Measurements from ENCODE around the gene RPL10A.

RPL10A gene

DNA sequence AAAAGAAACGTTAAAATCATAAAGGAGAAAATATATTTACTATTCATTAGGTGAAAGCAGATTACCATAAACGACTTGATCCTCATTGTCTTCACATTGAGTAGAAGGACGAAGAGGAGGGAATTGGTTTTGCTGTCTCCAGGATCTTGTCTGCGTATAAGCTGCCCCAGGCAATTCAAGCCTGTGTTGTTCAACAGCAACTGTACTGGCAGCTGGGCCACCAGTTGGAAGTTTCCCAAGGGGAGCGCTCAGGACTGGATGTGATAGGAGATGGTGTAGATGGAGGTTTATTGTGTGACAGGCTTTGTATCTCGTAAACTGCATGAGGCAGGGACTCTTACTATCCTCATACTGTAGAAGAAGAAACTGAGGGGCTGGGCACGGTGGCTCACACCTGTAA is 20.0 kb upstream of the RPL10A start:
- DNase-seq (ENCODE audit: low spot score): no peak

DNA sequence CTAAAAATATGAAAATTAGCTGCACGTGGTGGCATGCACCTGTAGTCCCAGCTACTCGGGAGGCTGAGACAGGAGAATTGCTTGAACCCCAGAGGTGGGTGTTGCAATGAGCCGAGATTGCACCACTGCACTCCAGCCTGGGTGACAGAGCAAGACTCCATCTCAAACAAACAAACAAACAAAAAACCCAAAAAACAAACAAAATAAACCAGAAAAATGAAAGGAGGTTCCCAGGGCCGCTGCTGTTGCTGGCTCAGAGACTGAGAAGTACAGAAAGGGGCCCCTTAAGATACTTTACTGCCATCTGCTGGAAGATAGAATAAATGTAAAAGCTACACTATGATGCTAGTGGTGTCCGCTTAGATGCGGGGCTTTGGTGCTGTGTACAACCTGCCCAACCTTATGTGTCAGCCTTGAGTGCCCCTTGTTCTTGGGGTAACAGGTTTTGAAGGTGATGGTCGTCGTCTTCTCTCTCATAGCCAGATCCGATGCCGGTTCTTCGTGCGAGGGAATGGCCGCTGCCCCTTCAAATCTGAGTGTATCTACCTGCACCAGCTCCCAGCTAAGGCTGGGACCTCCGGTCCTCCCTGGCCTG is 18.8 kb upstream of the RPL10A start:
- DNase-seq (ENCODE audit: low spot score): peak; percentile 77

DNA sequence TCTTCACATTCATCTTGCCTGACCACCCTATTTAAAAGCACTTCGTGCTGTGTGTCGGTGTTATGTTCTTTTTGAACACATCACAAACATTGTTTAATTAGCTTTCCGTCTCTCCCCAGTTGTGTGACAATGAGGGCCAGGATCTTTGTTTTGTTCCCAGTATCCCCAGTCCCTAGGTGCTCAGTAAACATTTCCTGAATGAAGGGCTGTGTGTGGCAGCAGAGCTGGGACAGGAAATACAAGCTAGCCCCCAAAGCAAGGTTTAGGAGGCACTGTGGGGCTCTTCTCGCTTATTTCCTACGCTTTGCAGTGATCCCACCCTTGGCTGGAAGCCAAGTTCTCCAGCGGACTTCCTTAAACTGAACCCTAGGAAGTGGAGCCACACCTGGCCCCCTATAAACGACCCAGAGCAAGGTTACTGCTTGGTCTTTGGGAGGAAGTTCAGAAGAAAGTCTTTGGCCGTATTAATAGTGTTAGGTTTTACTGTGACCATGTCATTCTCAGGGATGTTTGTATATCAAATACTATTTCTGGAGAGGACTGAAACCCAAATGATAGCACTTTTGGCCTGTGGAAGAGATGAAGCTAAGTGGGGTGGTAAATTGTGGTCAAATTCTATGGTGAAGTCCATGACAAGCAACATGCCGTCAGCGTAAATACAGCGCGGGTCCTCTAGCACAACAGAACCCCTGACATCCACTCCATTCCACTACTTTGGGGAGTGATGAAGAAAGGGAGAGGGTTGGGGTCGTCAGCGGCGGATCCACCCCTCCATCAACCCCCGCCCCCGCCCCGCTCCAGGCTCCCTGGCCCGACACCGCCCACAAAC is 16.6 kb upstream of the RPL10A start:
- DNase-seq (ENCODE audit: low spot score): no peak

DNA sequence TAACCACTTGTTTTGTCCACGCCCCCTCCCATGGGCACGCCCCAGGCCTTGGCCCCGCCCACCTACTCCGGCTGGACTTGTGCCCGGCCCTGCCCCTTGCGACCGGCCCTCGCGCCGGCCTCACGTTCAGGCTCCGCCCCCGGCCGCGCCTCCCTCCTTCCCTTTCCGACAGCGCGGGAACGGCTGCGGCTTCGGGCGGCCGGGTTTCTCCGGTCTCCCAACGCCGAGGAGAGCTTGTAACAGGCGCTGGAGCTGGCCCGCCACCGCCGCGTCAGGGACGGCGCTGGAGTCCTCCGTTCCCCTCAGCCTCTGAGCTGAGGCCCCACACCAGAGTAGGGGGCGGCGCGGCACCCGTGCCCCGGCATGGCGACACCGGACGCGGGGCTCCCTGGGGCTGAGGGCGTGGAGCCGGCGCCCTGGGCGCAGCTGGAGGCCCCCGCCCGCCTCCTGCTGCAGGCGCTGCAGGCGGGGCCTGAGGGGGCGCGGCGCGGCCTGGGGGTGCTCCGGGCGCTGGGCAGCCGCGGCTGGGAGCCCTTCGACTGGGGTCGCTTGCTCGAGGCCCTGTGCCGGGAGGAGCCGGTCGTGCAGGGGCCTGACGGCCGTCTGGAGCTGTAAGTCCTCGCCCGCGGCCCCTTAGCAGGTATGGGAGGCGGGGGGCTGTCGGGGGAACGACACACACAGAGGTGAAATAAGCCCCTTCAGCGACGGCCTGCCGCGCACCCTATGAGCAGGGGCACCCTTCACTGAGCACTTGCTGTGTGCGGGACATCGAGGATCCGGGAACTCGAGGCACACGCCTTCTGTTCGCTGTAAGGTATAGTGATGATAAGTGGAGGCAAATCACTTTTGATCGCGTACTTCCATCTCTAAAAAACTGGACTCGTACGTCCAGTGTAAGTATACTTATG is 15.8 kb upstream of the RPL10A start, which contains the start of gene FANCE:
TSS of gene FANCE (plus strand) at position 156 of the 908 bp plus-strand sequence. CDS start at position 364, 208 bp downstream.
- DNase-seq (ENCODE audit: low spot score): peak; percentile 93

DNA sequence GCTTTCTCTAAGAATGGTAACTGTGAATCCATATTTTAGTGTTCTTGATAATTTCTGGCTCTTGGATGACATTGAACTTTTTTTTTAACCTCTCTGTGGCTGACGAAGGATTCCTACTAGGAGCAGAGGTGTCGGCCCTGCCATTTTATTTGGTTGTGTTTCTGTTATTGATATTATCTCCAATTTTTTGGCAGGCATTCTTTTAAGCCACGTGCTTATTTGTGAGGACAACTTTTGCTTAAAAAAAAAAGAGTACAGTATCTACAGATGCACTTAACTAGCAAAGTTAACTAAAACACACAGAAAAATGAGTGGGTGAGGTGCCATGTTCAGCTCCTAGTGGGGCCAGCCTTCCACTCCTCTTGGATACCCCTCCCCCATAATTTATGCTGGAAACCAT is 15.0 kb upstream of the RPL10A start:
- no peak for DNase-seq (ENCODE audit: low spot score)

DNA sequence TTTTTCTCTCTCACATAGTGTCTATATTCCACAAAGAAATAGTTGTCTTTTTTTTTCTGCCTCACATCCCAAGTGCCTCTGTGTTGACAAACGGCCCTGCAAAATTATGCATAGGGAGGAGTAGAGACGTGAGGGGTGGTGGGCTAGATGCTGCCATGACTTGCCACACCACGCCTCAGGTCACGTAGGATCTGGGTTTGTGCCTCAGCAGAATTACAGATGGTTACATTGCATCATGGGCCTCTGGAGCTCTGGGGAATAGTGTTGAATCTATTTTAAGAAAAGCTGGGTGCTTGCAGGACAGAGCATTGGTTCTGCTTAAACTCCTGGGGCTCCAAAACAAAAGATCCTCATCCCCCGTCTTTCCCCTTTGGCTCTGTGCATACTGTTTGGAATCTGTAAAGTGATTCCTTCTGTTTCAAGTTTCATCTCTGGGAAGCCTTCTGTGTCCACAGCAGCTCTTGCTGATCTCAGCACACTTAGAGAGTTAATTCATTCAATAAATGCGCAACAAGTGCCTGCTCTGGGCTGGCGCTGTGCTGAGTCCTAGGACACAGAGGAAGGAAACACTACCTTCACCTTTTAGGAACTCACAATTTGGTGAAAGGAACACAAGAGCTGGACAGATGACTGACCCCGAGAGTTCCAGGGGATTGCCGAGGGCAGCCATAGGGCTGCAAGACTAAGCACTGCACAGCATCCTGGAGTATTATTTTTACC is 13.7 kb upstream of the RPL10A start:
- no peak for DNase-seq (ENCODE audit: low spot score)

DNA sequence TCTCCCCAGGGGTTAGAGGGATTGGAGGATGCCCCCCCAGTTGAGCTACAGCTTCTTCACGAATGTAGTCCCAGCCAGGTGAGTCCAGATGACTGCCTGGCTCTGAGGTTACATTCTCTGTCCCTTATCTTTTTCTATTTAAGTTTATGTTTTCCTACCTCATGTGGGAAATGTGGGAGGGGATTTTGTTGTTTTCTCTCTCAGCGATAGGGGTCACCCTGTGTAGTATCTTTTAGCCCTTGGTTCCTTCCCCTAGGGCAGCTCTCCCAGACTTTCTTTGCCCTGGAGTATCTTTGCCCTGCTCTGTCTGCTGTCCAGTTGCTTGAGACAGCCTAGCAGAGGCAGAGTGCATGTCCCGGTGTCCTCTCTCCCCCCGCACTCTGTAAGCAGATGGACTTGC is 10.3 kb upstream of the RPL10A start:
- no peak for DNase-seq (ENCODE audit: low spot score)

DNA sequence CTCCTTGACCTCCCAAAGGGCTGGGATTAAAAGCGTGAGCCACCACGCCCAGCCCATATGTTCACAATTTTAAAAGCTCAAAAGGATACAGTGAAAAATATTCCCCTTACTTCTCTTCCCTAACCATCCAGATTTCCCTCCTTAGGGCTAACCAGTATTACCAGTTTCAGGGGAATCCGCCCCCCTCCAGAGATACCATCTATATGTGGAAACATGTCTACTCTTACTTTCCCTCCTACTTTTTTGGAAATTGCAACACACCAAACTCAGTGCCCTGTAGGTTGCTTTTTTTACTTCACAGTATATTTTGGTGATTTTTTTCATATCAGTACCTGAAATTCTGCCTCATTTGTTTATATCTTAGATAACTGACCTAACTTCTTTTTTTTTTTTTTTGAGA is 6.9 kb upstream of the RPL10A start:
- no peak for DNase-seq (ENCODE audit: low spot score)

DNA sequence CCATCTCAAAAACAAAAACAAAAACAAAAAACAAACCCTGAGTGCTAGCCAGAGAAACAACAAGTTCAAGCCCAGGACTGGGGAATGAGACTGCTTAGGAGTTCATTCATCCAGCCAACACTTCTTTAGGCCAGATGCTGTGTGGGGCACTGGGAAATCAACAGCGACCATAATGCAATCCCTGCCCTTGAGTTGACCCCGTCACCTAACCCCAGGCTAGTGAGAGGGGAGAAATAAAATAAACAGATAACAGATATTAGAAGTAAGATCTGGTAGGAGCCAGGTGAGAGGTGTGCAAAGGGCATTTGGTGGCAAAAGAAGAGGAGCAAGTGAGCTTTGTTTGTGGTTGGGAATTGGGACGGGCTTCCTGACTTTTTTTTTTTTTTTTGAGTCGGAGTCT is 4.9 kb upstream of the RPL10A start:
- no peak for DNase-seq (ENCODE audit: low spot score)

DNA sequence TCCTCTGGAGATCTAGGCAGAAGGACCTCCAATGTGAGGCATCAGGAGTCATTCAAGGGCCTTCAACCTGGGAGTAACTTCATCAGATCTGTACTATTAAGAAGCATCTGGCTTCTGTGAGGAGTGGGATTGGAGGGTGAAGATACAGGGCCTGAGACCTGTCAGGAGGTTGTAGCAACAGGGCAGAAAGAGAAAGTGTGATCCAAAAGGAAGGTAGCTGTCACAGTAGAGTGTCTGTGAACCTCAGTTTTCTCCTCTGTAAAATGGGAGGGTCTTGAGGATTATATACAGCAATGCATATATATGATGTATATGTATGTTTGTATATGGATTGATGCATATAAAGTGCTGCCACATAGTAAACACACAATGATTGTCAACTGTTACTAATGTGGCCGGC is 2.6 kb upstream of the RPL10A start:
- DNase-seq (ENCODE audit: low spot score): no peak

DNA sequence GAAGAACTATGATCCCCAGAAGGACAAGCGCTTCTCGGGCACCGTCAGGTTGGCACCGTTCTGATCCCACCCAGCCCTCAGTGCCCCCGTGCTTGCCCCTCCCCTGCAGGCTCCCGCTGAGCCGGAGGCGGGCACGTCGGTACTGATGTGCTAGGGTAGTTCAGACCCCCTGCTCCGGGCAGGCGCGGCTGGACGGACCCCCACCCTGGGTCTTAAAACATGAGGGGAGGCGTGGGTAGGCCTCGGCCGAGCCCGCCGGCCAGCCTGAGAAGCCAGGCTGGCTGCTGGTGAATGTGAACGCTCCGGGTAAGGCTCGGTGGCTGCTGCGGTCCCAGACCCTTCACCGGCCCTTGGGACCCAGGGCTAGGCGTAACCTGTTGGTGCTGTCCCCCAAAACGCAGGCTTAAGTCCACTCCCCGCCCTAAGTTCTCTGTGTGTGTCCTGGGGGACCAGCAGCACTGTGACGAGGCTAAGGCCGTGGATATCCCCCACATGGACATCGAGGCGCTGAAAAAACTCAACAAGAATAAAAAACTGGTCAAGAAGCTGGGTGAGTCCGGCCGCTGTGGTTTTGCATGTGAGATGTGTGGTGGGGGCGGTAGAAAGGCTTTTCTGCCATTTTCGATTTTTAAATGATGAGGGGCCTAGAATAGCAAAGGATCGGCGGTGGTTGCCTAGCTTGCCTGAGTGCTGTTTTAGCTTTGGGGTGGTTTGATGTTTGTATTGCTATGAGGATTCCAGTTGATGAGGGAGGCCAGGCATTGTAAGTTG is 964 bp downstream of the RPL10A start:
- DNase-seq (ENCODE audit: low spot score): no peak

DNA sequence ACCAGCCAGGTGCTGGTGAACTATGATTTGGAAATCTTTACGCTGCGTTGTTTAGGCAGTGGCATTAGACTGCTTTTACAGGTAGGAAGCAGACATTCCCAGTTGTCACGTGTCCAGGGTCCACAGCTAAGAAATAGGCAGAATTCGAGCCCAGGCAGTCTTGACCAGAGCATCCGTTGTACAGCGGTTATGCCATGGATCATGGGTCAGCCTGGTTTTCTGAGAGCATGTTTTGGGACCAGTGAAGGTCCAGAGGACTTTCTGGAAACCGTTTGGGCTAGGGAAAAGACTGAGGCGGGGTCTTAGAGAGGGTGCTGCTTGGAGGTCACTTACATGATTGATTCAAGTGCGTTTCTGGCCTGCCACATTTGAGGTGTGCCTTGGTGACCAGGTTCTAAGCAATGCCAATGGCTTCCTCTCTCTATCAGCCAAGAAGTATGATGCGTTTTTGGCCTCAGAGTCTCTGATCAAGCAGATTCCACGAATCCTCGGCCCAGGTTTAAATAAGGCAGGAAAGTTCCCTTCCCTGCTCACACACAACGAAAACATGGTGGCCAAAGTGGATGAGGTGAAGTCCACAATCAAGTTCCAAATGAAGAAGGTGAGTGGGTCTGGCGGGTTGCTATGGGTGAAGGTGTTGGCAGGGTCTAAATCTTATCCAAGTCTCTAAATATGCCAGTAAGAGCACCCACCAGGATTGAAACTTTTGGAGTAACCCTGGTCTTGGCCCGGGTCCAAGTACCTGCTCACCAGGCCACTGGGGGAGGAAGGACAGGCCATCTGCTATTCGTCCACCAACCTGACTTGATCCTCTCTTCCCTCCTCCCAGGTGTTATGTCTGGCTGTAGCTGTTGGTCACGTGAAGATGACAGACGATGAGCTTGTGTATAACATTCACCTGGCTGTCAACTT is 1.8 kb downstream of the RPL10A start:
- no peak for DNase-seq (ENCODE audit: low spot score)

DNA sequence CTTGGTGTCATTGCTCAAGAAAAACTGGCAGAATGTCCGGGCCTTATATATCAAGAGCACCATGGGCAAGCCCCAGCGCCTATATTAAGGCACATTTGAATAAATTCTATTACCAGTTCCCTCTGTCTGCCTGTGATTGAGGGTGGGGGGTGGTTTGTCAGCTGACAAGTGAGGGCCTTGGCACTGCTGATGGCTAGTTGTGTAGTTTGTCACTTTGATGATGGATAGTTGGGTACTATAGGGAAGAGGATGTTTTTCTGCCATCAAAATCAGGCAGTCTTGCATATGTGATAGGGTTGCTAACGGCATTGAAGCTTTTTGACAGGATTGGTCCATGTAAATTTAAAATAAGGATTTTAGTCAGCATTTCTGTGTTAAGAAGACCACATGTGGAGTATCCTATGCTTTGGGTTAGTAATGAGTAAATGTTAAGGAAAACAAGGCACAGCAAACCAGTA is 2.5 kb downstream of the RPL10A start:
- DNase-seq (ENCODE audit: low spot score): no peak

DNA sequence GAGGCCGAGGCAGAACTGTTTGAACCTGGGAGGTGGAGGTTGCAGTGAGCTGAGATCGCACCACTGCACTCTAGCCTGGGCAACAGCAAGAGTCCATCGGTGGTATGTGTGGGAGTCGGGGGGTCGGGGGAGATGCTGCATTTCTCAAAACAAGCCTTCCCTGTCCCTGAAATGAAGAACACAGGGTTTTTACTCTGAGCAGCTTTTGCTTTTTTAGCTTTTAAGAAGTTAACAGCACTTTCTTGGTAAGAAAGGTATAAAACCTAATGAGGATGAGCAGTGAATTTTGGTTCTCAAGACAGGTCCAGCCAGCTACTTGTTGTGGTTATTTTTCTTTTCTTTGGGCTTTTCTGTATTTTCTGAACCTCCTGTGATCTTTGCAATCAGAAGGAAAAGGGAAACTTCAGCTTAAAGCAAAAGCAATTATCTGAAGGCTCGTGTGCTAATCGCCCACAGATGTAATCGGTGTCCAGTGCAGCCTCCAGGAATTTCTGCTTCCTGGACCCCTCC is 3.7 kb downstream of the RPL10A start:
- DNase-seq (ENCODE audit: low spot score): no peak

DNA sequence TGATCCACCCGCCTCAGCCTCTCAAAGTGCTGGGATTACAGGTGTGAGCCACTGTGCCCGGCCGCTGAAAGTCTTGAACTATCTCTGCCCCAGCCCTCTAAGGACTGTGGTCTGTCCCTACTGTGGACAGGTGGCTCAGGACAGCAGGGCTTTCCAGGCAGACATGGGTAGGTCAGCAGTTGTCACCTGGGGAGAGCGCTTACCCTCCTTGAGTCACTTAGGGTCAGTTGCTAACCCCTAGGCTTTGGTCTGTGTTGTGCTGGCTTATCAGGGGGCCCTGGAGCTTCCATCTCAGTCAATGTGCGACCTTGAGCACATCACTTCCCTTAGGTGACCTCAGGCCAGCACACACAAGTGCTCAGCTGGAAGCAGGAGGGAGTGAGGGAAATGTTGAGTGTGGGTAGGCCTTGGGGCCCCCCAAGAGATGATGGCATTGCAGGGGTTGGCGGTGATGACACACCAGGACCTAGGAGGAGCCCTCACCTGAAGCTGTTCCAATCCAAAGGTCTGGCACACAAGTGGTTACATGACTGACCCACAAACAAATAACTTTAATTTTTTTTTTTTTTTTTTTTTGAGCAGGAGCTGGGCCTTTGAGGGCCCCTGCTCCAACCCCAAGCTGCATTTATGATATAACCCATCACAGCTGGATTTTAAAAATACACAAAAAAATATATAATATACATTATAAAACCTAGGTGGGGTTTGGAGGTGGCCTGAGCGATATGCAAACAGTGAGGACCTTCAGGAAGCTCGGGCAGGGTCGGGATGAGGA is 5.1 kb downstream of the RPL10A start:
- no peak for DNase-seq (ENCODE audit: low spot score)

DNA sequence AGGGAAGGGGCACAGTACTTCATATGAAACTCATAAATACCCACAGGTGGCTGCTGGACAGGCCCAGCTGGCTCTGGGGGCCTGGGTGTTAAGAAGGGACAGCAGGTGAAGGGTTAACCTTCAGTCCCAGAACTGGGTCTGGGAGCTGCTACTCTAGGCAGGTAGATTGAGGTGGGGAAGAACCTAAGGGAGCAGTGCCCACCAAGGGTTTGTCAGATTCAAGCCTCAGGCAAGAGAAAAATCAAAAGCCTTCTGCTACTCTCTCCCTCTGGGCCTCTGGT is 5.6 kb downstream of the RPL10A start:
- DNase-seq (ENCODE audit: low spot score): no peak

DNA sequence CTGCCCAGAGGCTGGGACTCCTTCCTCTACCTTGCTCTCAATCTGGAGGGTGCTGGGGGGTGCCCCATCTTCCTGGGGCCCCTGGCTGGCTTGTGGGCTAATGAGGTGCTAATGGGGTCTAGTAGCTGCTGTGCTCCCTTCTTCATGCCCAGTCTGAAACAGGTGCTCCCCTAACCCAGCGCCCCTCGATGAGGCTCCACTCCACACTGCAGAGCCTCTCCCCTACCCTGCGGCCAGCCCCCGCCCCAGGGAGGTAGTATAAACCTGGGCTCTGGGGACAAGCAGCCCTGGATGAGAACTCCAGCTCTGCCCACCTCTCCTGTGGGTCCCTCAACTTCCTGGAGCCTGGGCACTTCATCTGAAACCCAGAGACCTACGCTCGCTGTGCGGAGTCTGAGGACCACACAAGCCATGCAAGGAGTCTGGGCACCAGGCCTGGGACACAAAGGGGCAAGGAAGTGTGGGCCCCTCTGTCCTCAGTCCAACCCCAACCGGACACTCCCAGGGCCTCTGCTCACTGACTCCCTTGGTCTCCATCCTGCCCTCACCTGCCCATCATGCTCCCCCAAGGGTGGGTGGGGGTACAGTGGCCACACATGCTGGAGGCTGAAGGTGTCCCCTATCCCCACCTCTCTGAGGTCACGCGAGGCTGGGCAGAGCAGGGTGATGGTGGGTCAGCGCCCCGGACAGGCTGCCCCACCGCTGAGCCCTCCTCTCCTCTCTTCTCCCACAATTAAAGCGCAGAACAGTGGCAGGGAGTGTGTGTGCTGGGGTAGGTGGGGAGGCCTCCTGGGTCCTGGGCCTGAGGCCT is 6.1 kb downstream of the RPL10A start:
- no peak for DNase-seq (ENCODE audit: low spot score)

DNA sequence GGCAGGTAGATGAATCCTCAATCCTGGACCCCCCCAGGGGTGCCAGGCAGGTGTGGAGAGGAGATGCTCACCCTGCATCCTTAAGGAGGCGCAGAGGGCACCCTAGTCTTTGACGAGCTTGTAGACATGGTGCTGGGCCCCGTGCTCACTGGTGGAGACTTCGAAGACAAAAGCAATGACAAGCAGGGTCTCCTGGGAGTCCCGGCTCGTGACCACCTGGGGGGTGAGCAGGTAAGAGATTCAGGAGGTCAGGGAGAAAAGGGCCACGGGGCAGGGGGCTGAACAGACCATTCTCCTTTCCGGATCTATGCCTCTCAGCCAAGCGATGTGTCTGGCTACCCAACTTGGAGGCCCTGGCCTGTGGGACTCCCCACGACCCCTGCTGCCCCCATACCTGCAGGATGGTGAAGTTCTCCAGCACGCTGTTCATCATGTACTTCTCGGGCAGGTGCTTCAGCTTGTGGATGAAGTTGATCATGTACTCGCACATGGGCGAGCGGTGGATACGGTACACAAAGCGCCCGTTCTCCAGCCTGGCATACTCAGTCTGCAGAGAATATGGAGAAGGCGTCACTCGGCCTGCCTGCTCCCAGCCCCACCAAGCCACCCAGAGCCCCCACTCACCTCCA is 6.9 kb downstream of the RPL10A start:
- no peak for DNase-seq (ENCODE audit: low spot score)
